ENCODE measurements around the gene FAAP20.
A peak's percentile ranks its signal among the peaks of the same experiment; 100 is the strongest.

Gene FAAP20

GRCh38 chr1:2200308-2200943, 5.9 kb upstream of the FAAP20 start:
- Histone ChIP-seq H3K4me3 (ENCODE audit: low read length) (no peak overlapping the region), H2AFZ (ENCODE audit: low read depth, low read length) (no peak overlapping the region), H3K36me3 (ENCODE audit: insufficient read depth, low read length) (no peaks in the 10 kb centered on the region), H3K4me1 (ENCODE audit: insufficient read depth, low read length) (peaks cover 30% of the 10 kb centered on the region), H3K9me3 (ENCODE audit: low read length) (no peaks in the 10 kb centered on the region), H3K27me3 (ENCODE audit: insufficient read depth, low read length) (peaks cover 8% of the 10 kb centered on the region)

GRCh38 chr1:2199042-2199810, 4.7 kb upstream of the FAAP20 start:
- H3K4me1 ChIP-seq (ENCODE audit: insufficient read depth, low read length), result peaks cover 27% of the 10 kb centered on the region
- peaks cover 8% of the 10 kb centered on the region for H3K27me3 ChIP-seq (ENCODE audit: insufficient read depth, low read length)
- H3K36me3 ChIP-seq (ENCODE audit: insufficient read depth, low read length), result no peaks in the 10 kb centered on the region
- H3K4me3 ChIP-seq (ENCODE audit: low read length), result no peak overlapping the region
- H2AFZ ChIP-seq (ENCODE audit: low read depth, low read length), result no peak overlapping the region
- H3K9me3 ChIP-seq (ENCODE audit: low read length), result no peaks in the 10 kb centered on the region

GRCh38 chr1:2198571-2198970, 4.0 kb upstream of the FAAP20 start:
- Histone ChIP-seq H3K27me3 (ENCODE audit: insufficient read depth, low read length) (peaks cover 8% of the 10 kb centered on the region), H3K4me1 (ENCODE audit: insufficient read depth, low read length) (peaks cover 26% of the 10 kb centered on the region), H3K4me3 (ENCODE audit: low read length) (no peak overlapping the region), H3K36me3 (ENCODE audit: insufficient read depth, low read length) (no peaks in the 10 kb centered on the region), H2AFZ (ENCODE audit: low read depth, low read length) (no peak overlapping the region), H3K9me3 (ENCODE audit: low read length) (no peaks in the 10 kb centered on the region)

- Histone ChIP-seq H3K27me3 (ENCODE audit: insufficient read depth, low read length) (peaks cover 5% of the 10 kb centered on the region), H2AFZ (ENCODE audit: low read depth, low read length) (no peak overlapping the region)
Measured at GRCh38 chr1:2197707-2198165, 3.2 kb upstream of the FAAP20 start.

GRCh38 chr1:2196901-2197638, 2.5 kb upstream of the FAAP20 start:
- peaks cover 17% of the 10 kb centered on the region for H3K4me1 ChIP-seq (ENCODE audit: insufficient read depth, low read length)
- peaks cover 4% of the 10 kb centered on the region for H3K27me3 ChIP-seq (ENCODE audit: insufficient read depth, low read length)
- no peak overlapping the region for H3K4me3 ChIP-seq (ENCODE audit: low read length)
- H3K9me3 ChIP-seq (ENCODE audit: low read length), result no peaks in the 10 kb centered on the region
- no peak overlapping the region for H2AFZ ChIP-seq (ENCODE audit: low read depth, low read length)
- H3K36me3 ChIP-seq (ENCODE audit: insufficient read depth, low read length), result peaks cover 9% of the 10 kb centered on the region

More at GRCh38 chr1:2197707-2198165, 3.2 kb upstream of the FAAP20 start:
- H3K36me3 ChIP-seq (ENCODE audit: insufficient read depth, low read length), result peaks cover 6% of the 10 kb centered on the region
- H3K4me3 ChIP-seq (ENCODE audit: low read length), result no peak overlapping the region
- H3K4me1 ChIP-seq (ENCODE audit: insufficient read depth, low read length), result peaks cover 18% of the 10 kb centered on the region
- no peaks in the 10 kb centered on the region for H3K9me3 ChIP-seq (ENCODE audit: low read length)

- Histone ChIP-seq H3K9me3 (ENCODE audit: low read length) (no peaks in the 10 kb centered on the region), H3K4me1 (ENCODE audit: insufficient read depth, low read length) (peaks cover 17% of the 10 kb centered on the region), H3K27me3 (ENCODE audit: insufficient read depth, low read length) (peaks cover 4% of the 10 kb centered on the region), H3K4me3 (ENCODE audit: low read length) (no peak overlapping the region), H2AFZ (ENCODE audit: low read depth, low read length) (no peak overlapping the region), H3K36me3 (ENCODE audit: insufficient read depth, low read length) (peaks cover 9% of the 10 kb centered on the region)
Measured at GRCh38 chr1:2195785-2196184, 1.2 kb upstream of the FAAP20 start.

- H3K4me1 ChIP-seq (ENCODE audit: insufficient read depth, low read length), result peaks cover 23% of the 10 kb centered on the region
- peak overlapping the region; percentile 95 for H2AFZ ChIP-seq (ENCODE audit: low read depth, low read length)
- no peaks in the 10 kb centered on the region for H3K9me3 ChIP-seq (ENCODE audit: low read length)
- peaks cover 4% of the 10 kb centered on the region for H3K27me3 ChIP-seq (ENCODE audit: insufficient read depth, low read length)
- H3K4me3 ChIP-seq (ENCODE audit: low read length), result peak overlapping the region; percentile 63
- H3K36me3 ChIP-seq (ENCODE audit: insufficient read depth, low read length), result peaks cover 9% of the 10 kb centered on the region
Measured at GRCh38 chr1:2194898-2195673, 514 bp upstream of the FAAP20 start.

- H3K9me3 ChIP-seq (ENCODE audit: low read length), result no peaks in the 10 kb centered on the region
- peaks cover 9% of the 10 kb centered on the region for H3K36me3 ChIP-seq (ENCODE audit: insufficient read depth, low read length)
- H2AFZ ChIP-seq (ENCODE audit: low read depth, low read length), result no peak overlapping the region
- peaks cover 3% of the 10 kb centered on the region for H3K27me3 ChIP-seq (ENCODE audit: insufficient read depth, low read length)
- peak overlapping the region; percentile 40 for H3K4me3 ChIP-seq (ENCODE audit: low read length)
- peaks cover 28% of the 10 kb centered on the region for H3K4me1 ChIP-seq (ENCODE audit: insufficient read depth, low read length)
Measured at GRCh38 chr1:2193514-2194281, 874 bp downstream of the FAAP20 start.

- Histone ChIP-seq H3K4me1 (ENCODE audit: insufficient read depth, low read length) (peaks cover 22% of the 10 kb centered on the region), H2AFZ (ENCODE audit: low read depth, low read length) (no peak overlapping the region), H3K27me3 (ENCODE audit: insufficient read depth, low read length) (no peaks in the 10 kb centered on the region), H3K36me3 (ENCODE audit: insufficient read depth, low read length) (peaks cover 9% of the 10 kb centered on the region), H3K4me3 (ENCODE audit: low read length) (no peak overlapping the region), H3K9me3 (ENCODE audit: low read length) (no peaks in the 10 kb centered on the region)
Measured at GRCh38 chr1:2192031-2192995, 2.3 kb downstream of the FAAP20 start.

- Histone ChIP-seq H3K9me3 (ENCODE audit: low read length) (no peaks in the 10 kb centered on the region), H2AFZ (ENCODE audit: low read depth, low read length) (no peak overlapping the region), H3K27me3 (ENCODE audit: insufficient read depth, low read length) (no peaks in the 10 kb centered on the region), H3K36me3 (ENCODE audit: insufficient read depth, low read length) (peaks cover 9% of the 10 kb centered on the region), H3K4me3 (ENCODE audit: low read length) (no peak overlapping the region), H3K4me1 (ENCODE audit: insufficient read depth, low read length) (peaks cover 20% of the 10 kb centered on the region)
Measured at GRCh38 chr1:2190491-2190976, 4.0 kb downstream of the FAAP20 start.

Measured in neuron (in vitro differentiated cells).